ENCODE results near the gene RAB11FIP4. TPM values are rescaled to one million over a fixed set of nuclear protein-coding genes. Genes with fewer than 3 reads are reported as not detected.

The RAB11FIP4 gene
- total and polyA plus RNA-seq, 4 experiments from 2014 or later: 8.3 to 47.4 (median 30.0) TPM

GRCh38 chr17:31453896-31454295 is 62.4 kb downstream of the RAB11FIP4 start:
- no peak overlapping the region for H3K4me3 ChIP-seq (ENCODE audit: low read length in 2 of 2)
- H3K4me3 Mint-ChIP-seq: no peak overlapping the region
- no peaks in the 10 kb centered on the region for H3K9me3 ChIP-seq (ENCODE audit: control insufficient read depth in 1 of 2, low read length in 2 of 2)
- no peaks in the 10 kb centered on the region for H3K4me1 ChIP-seq (ENCODE audit: insufficient read depth, low read length)
- H3K9me3 Mint-ChIP-seq: no peaks in the 10 kb centered on the region
- DNase-seq: no peak
- no peaks in the 10 kb centered on the region for H3K27me3 ChIP-seq (ENCODE audit: insufficient read depth, low read length)
- H3K4me1 Mint-ChIP-seq: no peaks in the 10 kb centered on the region
- H3K36me3 Mint-ChIP-seq: no peaks in the 10 kb centered on the region
- ChIA-PET CTCF (ENCODE audit: partially characterized antibody) (no interaction called here), POLR2A (ENCODE audit: partially characterized antibody) (no interaction called here)
- H3K27me3 Mint-ChIP-seq: peaks cover 0 to 6% of the 10 kb centered on the region in 2 donors
- H3K36me3 ChIP-seq (ENCODE audit: insufficient read depth, low read length): no peaks in the 10 kb centered on the region
- no peak overlapping the region for H3K27ac ChIP-seq (ENCODE audit: low read depth, low read length)
- intact Hi-C loops (cut with micrococcal nuclease): no loop called here
- H3K27ac Mint-ChIP-seq: peak overlapping the region in 1 of 7 donors; percentile 42

GRCh38 chr17:31456814-31457213 is 65.3 kb downstream of the RAB11FIP4 start:
- Histone ChIP-seq H3K9me3 (ENCODE audit: control insufficient read depth in 1 of 2, low read length in 2 of 2) (no peaks in the 10 kb centered on the region), H3K27me3 (ENCODE audit: insufficient read depth, low read length) (no peaks in the 10 kb centered on the region), H3K36me3 (ENCODE audit: insufficient read depth, low read length) (no peaks in the 10 kb centered on the region), H3K4me3 (ENCODE audit: low read length in 2 of 2) (no peak overlapping the region), H3K27ac (ENCODE audit: low read depth, low read length) (no peak overlapping the region), H3K4me1 (ENCODE audit: insufficient read depth, low read length) (no peaks in the 10 kb centered on the region)
- no peak overlapping the region for H3K27ac Mint-ChIP-seq
- H3K36me3 Mint-ChIP-seq: no peaks in the 10 kb centered on the region
- ChIA-PET POLR2A (ENCODE audit: partially characterized antibody) (no interaction called here), CTCF (ENCODE audit: partially characterized antibody) (interaction anchor here (1.1 kb wide), 1 partner anchor 11 kb away, joined by 3 read pairs; no protein-coding TSS in a partner anchor)
- H3K4me3 Mint-ChIP-seq: no peak overlapping the region
- no peaks in the 10 kb centered on the region for H3K4me1 Mint-ChIP-seq
- intact Hi-C loops (cut with micrococcal nuclease): no loop called here
- H3K9me3 Mint-ChIP-seq: no peaks in the 10 kb centered on the region
- no peaks in the 10 kb centered on the region for H3K27me3 Mint-ChIP-seq
- no peak for DNase-seq

- ChIA-PET POLR2A (ENCODE audit: partially characterized antibody) (no interaction called here), CTCF (ENCODE audit: partially characterized antibody) (no interaction called here)
- no peaks in the 10 kb centered on the region for H3K4me1 Mint-ChIP-seq
- H3K4me3 Mint-ChIP-seq: no peak overlapping the region
- Histone ChIP-seq H3K36me3 (ENCODE audit: insufficient read depth, low read length) (no peaks in the 10 kb centered on the region), H3K27me3 (ENCODE audit: insufficient read depth, low read length) (no peaks in the 10 kb centered on the region), H3K4me1 (ENCODE audit: insufficient read depth, low read length) (no peaks in the 10 kb centered on the region), H3K9me3 (ENCODE audit: control insufficient read depth in 1 of 2, low read length in 2 of 2) (no peaks in the 10 kb centered on the region), H3K4me3 (ENCODE audit: low read length in 2 of 2) (no peak overlapping the region), H3K27ac (ENCODE audit: low read depth, low read length) (no peak overlapping the region)
- H3K36me3 Mint-ChIP-seq: no peaks in the 10 kb centered on the region
- no peak for DNase-seq
- intact Hi-C loops (cut with micrococcal nuclease): no loop called here
- H3K9me3 Mint-ChIP-seq: no peaks in the 10 kb centered on the region
- peak overlapping the region in 1 of 7 donors; percentile 6 for H3K27ac Mint-ChIP-seq
- H3K27me3 Mint-ChIP-seq: no peaks in the 10 kb centered on the region
These were observed 66.1 kb downstream of the RAB11FIP4 start for GRCh38 chr17:31457391-31458234.

GRCh38 chr17:31458829-31459228 is 67.4 kb downstream of the RAB11FIP4 start:
- Histone ChIP-seq H3K27me3 (ENCODE audit: insufficient read depth, low read length) (no peaks in the 10 kb centered on the region), H3K4me3 (ENCODE audit: low read length in 2 of 2) (no peak overlapping the region), H3K36me3 (ENCODE audit: insufficient read depth, low read length) (no peaks in the 10 kb centered on the region), H3K9me3 (ENCODE audit: control insufficient read depth in 1 of 2, low read length in 2 of 2) (no peaks in the 10 kb centered on the region), H3K27ac (ENCODE audit: low read depth, low read length) (no peak overlapping the region), H3K4me1 (ENCODE audit: insufficient read depth, low read length) (no peaks in the 10 kb centered on the region)
- H3K4me1 Mint-ChIP-seq: no peaks in the 10 kb centered on the region
- ChIA-PET POLR2A (ENCODE audit: partially characterized antibody) (no interaction called here), CTCF (ENCODE audit: partially characterized antibody) (no interaction called here)
- no peaks in the 10 kb centered on the region for H3K36me3 Mint-ChIP-seq
- no peak overlapping the region for H3K4me3 Mint-ChIP-seq
- peak overlapping the region in 1 of 7 donors; percentile 1 for H3K27ac Mint-ChIP-seq
- intact Hi-C loops (cut with micrococcal nuclease): no loop called here
- no peaks in the 10 kb centered on the region for H3K27me3 Mint-ChIP-seq
- H3K9me3 Mint-ChIP-seq: no peaks in the 10 kb centered on the region
- DNase-seq: no peak

- POLR2A ChIA-PET (ENCODE audit: partially characterized antibody): no interaction called here
- Histone ChIP-seq H3K27ac (ENCODE audit: low read depth, low read length) (no peak overlapping the region), H3K4me3 (ENCODE audit: low read length in 2 of 2) (no peak overlapping the region), H3K4me1 (ENCODE audit: insufficient read depth, low read length) (no peaks in the 10 kb centered on the region), H3K9me3 (ENCODE audit: control insufficient read depth in 1 of 2, low read length in 2 of 2) (no peaks in the 10 kb centered on the region), H3K27me3 (ENCODE audit: insufficient read depth, low read length) (no peaks in the 10 kb centered on the region), H3K36me3 (ENCODE audit: insufficient read depth, low read length) (no peaks in the 10 kb centered on the region)
- intact Hi-C loops (cut with micrococcal nuclease): no loop called here
- no peak for DNase-seq
- Mint-ChIP-seq H3K9me3 (no peaks in the 10 kb centered on the region), H3K36me3 (no peaks in the 10 kb centered on the region), H3K27ac (no peak overlapping the region), H3K27me3 (no peaks in the 10 kb centered on the region), H3K4me1 (no peaks in the 10 kb centered on the region), H3K4me3 (no peak overlapping the region)
- CTCF ChIA-PET (ENCODE audit: partially characterized antibody): no interaction called here
These were observed 68.2 kb downstream of the RAB11FIP4 start for GRCh38 chr17:31459716-31460115.

- ChIA-PET POLR2A (ENCODE audit: partially characterized antibody) (no interaction called here), CTCF (ENCODE audit: partially characterized antibody) (no interaction called here)
- Mint-ChIP-seq H3K4me1 (no peaks in the 10 kb centered on the region), H3K27me3 (no peaks in the 10 kb centered on the region), H3K36me3 (no peaks in the 10 kb centered on the region), H3K9me3 (no peaks in the 10 kb centered on the region), H3K27ac (peak overlapping the region in 1 of 7 donors; percentile 14), H3K4me3 (no peak overlapping the region)
- Histone ChIP-seq H3K36me3 (ENCODE audit: insufficient read depth, low read length) (no peaks in the 10 kb centered on the region), H3K27me3 (ENCODE audit: insufficient read depth, low read length) (no peaks in the 10 kb centered on the region), H3K27ac (ENCODE audit: low read depth, low read length) (no peak overlapping the region), H3K9me3 (ENCODE audit: control insufficient read depth in 1 of 2, low read length in 2 of 2) (no peaks in the 10 kb centered on the region), H3K4me3 (ENCODE audit: low read length in 2 of 2) (no peak overlapping the region), H3K4me1 (ENCODE audit: insufficient read depth, low read length) (no peaks in the 10 kb centered on the region)
- DNase-seq: no peak
- intact Hi-C loops (cut with micrococcal nuclease): no loop called here
These were observed 68.8 kb downstream of the RAB11FIP4 start for GRCh38 chr17:31460226-31460721.

- no peak for DNase-seq
- no peaks in the 10 kb centered on the region for H3K27me3 ChIP-seq (ENCODE audit: insufficient read depth, low read length)
- no peaks in the 10 kb centered on the region for H3K4me1 Mint-ChIP-seq
- H3K4me3 Mint-ChIP-seq: no peak overlapping the region
- H3K27ac ChIP-seq (ENCODE audit: low read depth, low read length): no peak overlapping the region
- no peak overlapping the region for H3K4me3 ChIP-seq (ENCODE audit: low read length in 2 of 2)
- H3K9me3 ChIP-seq (ENCODE audit: control insufficient read depth in 1 of 2, low read length in 2 of 2): no peaks in the 10 kb centered on the region
- peak overlapping the region in 1 of 7 donors; percentile 63 for H3K27ac Mint-ChIP-seq
- no peaks in the 10 kb centered on the region for H3K4me1 ChIP-seq (ENCODE audit: insufficient read depth, low read length)
- no peaks in the 10 kb centered on the region for H3K36me3 ChIP-seq (ENCODE audit: insufficient read depth, low read length)
- ChIA-PET CTCF (ENCODE audit: partially characterized antibody) (no interaction called here), POLR2A (ENCODE audit: partially characterized antibody) (no interaction called here)
- H3K9me3 Mint-ChIP-seq: no peaks in the 10 kb centered on the region
- intact Hi-C loops (cut with micrococcal nuclease): no loop called here
- H3K27me3 Mint-ChIP-seq: no peaks in the 10 kb centered on the region
- H3K36me3 Mint-ChIP-seq: no peaks in the 10 kb centered on the region
These were observed 69.8 kb downstream of the RAB11FIP4 start for GRCh38 chr17:31461227-31461810.
